ENCODE results near the gene AUH. TPM values are rescaled to one million over a fixed set of nuclear protein-coding genes. Genes with fewer than 3 reads are reported as not detected.

AUH gene
- total and polyA plus RNA-seq, 9 of the 15 experiments (the other 6 are each of a cell fraction or from before 2014, with no cell fraction given), result 3.4 to 29.0 (median 10.1) TPM

- POLR2A ChIA-PET, result no interaction called here
- ATAC-seq, result no peak
- H3K4me2 ChIP-seq (ENCODE audit: insufficient read depth, low read length), result no peak overlapping the region
Measured at GRCh38 chr9:91395553-91396471, 34.1 kb upstream of the AUH start.

More at GRCh38 chr9:91395553-91396471, 34.1 kb upstream of the AUH start:
- no peak overlapping the region for H2AFZ ChIP-seq (ENCODE audit: low read depth, low read length)
- TF ChIP-seq TFE3 (CRISPR knock-in tag; IDR thresholded peaks at IDR 0.05) (no peak), BDP1 (IDR thresholded peaks at IDR 0.05; ENCODE audit: insufficient read depth, insufficient read length) (no peak), FOSL1 (tag; conservative IDR thresholded peaks at IDR 0.05) (peak; percentile 51), ATF1 (CRISPR knock-in tag; IDR thresholded peaks at IDR 0.05) (no peak), ATF1 (tag; IDR thresholded peaks at IDR 0.05) (no peak)
- in situ Hi-C loops (cut with MboI), result no loop called here
- no peak for FAIRE-seq
- no peak overlapping the region for H3K27ac ChIP-seq (ENCODE audit: extremely low read depth, low read depth, low read length)
- H3K4me1 ChIP-seq (replicated peaks in 1 of 2; ENCODE audit: control insufficient read depth in 2 of 2, insufficient read depth in 2 of 2, low read length in 2 of 2), result no peaks in the 10 kb centered on the region
- CTCF ChIA-PET (ENCODE audit: low intra/inter-chr PET ratio), result no interaction called here
- no peak for DNase-seq (ENCODE audit: extremely low read depth in 1 of 4, low spot score in 3 of 4)
- intact Hi-C loops (cut with micrococcal nuclease), result no loop called here
- H3K9ac ChIP-seq (ENCODE audit: insufficient read depth in 1 of 2, low read depth in 2 of 2, low read length in 2 of 2), result no peak overlapping the region
- no peaks in the 10 kb centered on the region for H3K27me3 ChIP-seq (ENCODE audit: control insufficient read depth in 2 of 2, insufficient read depth in 2 of 2, low read length in 2 of 2)
- 30% methylated on average over 7 of the region's 7 CpGs for WGBS (ENCODE audit: insufficient coverage, low coverage, missing lambda C conversion rate)
- no peaks in the 10 kb centered on the region for H4K20me1 ChIP-seq (replicated peaks; ENCODE audit: control insufficient read depth, insufficient read depth, low read length)
- H3K9me3 ChIP-seq (replicated peaks; ENCODE audit: control insufficient read depth, insufficient read depth, low read depth, low read length), result no peaks in the 10 kb centered on the region
- no TSS peak for BruUV-seq (replicated peaks)
- H3K79me2 ChIP-seq (ENCODE audit: control insufficient read depth, insufficient read depth, low read length), result no peaks in the 10 kb centered on the region
- no peak overlapping the region for H3K4me3 ChIP-seq
- no peaks in the 10 kb centered on the region for H3K9me1 ChIP-seq (ENCODE audit: control insufficient read depth, insufficient read depth, low read length)
- no peaks in the 10 kb centered on the region for H3K36me3 ChIP-seq (ENCODE audit: control insufficient read depth, insufficient read depth, low read length)

All from K562 (cell line).